ENCODE data around the gene SUPT4H1. TPM values are rescaled to one million over a fixed set of nuclear protein-coding genes. Genes with fewer than 3 reads are reported as not detected.
A peak's percentile ranks its signal among the peaks of the same experiment; 100 is the strongest.

Gene SUPT4H1
- total and polyA plus RNA-seq, 9 of the 15 experiments (the other 6 are each of a cell fraction or from before 2014, with no cell fraction given) = 62.1 to 320 (median 117) TPM

GRCh38 chr17:58338841-58339754 lies 12.9 kb downstream of the SUPT4H1 start (continued):
- peak in 1 of 2 experiments; percentile 47; a peak in 1 of 4 replicates for TF ChIP-seq ZNF318 (IDR thresholded peaks at IDR 0.05; ENCODE audit: borderline replicate concordance in 1 of 2, low read depth in 1 of 2)
- no peak for TF ChIP-seq PKNOX1 (IDR thresholded peaks at IDR 0.05)
- peak; percentile 7; the same call in 1 of the 2 replicates for TF ChIP-seq OTX1 (CRISPR knock-in tag; IDR thresholded peaks at IDR 0.05)
- peak; percentile 94 for TF ChIP-seq ZBTB7A (IDR thresholded peaks at IDR 0.05; ENCODE audit: borderline replicate concordance, control insufficient read depth, low read depth, low read length)
- no peak for TF ChIP-seq SP2 (IDR thresholded peaks at IDR 0.05; ENCODE audit: extremely low read depth, low read depth, low read length, poor library complexity, severe bottlenecking)
- no peak for TF ChIP-seq CHD4 (IDR thresholded peaks at IDR 0.05; ENCODE audit: insufficient read depth, insufficient replicate concordance, low read depth, low read length, poor library complexity, severe bottlenecking)
- TF ChIP-seq EP300 (IDR thresholded peaks at IDR 0.05; ENCODE audit: low read length) = peak; percentile 56; the same call in 1 of the 2 replicates
- TF ChIP-seq ZKSCAN3 (CRISPR knock-in tag; IDR thresholded peaks at IDR 0.05) = no peak
- TF ChIP-seq ZNF184 (CRISPR knock-in tag; IDR thresholded peaks at IDR 0.05) = no peak
- no peak; the same call in 1 of the 2 replicates for TF ChIP-seq CBX1 (IDR thresholded peaks at IDR 0.05; ENCODE audit: low read depth)
- peak; percentile 76; the same call in 1 of the 2 replicates for TF ChIP-seq FOXK1 (CRISPR knock-in tag; IDR thresholded peaks at IDR 0.05; ENCODE audit: borderline replicate concordance)
- no peak for TF ChIP-seq BRCA1 (IDR thresholded peaks at IDR 0.05)
- TF ChIP-seq BRCA1 (CRISPR knock-in tag; IDR thresholded peaks at IDR 0.05) = no peak
- TF ChIP-seq ATF7 (IDR thresholded peaks at IDR 0.05) = 0 out of 2 replicates have a peak, but pooled peaks have one; percentile 34
- no peak; the same call in 1 of the 2 replicates for TF ChIP-seq ETS1 (conservative IDR thresholded peaks at IDR 0.05; ENCODE audit: control insufficient read depth, low read depth, low read length)
- TF ChIP-seq SMAD4 (CRISPR knock-in tag; conservative IDR thresholded peaks at IDR 0.05) = peak; percentile 36
